Stomach (tissue), 9 donors: Measurements from ENCODE around the gene CD9. TPM values are rescaled to one million over a fixed set of nuclear protein-coding genes. Genes with fewer than 3 reads are reported as not detected.

Source experiments
- DNase-seq, 2 donors: peaks; one replicate each; pipeline versions ENCODE4 v3.0.0 to v3.0.0-alpha.2; 2013 to 2019
- H3K27ac ChIP-seq, 5 donors: fragments of 200-600 bp in 4 of 5; sonication (generic) in 4 of 5; one replicate each; pipeline ENCODE4 v1.5.1; 2013 to 2019; ENCODE audit warnings: mild to moderate bottlenecking in 1 of 5, moderate library complexity in 1 of 5
- H3K27me3 ChIP-seq, 3 donors: fragments of 200-600 bp; sonication (generic); one replicate each; pipeline ENCODE4 v1.5.1; 2017 to 2019; ENCODE audit warnings: mixed run types in 1 of 3
- H3K36me3 ChIP-seq, 4 donors: fragments of 200-600 bp; sonication (generic); 1 replicate in 3 of 4; 2 replicates in 1 of 4; pipeline ENCODE4 v1.5.1; 2016 to 2019
- H3K4me1 ChIP-seq, 4 donors: fragments of 200-600 bp; sonication (generic); one replicate each; pipeline ENCODE4 v1.5.1; 2016 to 2019
- H3K4me3 ChIP-seq, 4 donors: fragments of 200-600 bp; sonication (generic) in 3 of 4; one replicate each; pipeline ENCODE4 v1.5.1; 2016 to 2019; ENCODE audit warnings: mild to moderate bottlenecking in 1 of 4
- H3K9me3 ChIP-seq, 4 donors: fragments of 200-600 bp; sonication (generic); one replicate each; pipeline ENCODE4 v1.5.1; 2016 to 2019
- CTCF ChIP-seq, 7 experiments: fragments of 450-650 bp in 4 of 7; fragments of 200-600 bp in 3 of 7; sonication (generic) in 3 of 7; IDR thresholded peaks; one replicate each; pipeline ENCODE4 v1.5.1; 2016 to 2019; ENCODE audit warnings: antibody characterized with exemption in 7 of 7, control low read depth in 2 of 7, mild to moderate bottlenecking in 1 of 7
- EP300 ChIP-seq: sonication (generic); formaldehyde crosslinking; IDR thresholded peaks from one replicate; pipeline ENCODE4 v1.6.1; 2017; ENCODE audit warnings: antibody characterized with exemption
- POLR2A ChIP-seq, 4 donors: fragments of 450-650 bp; IDR thresholded peaks; one replicate each; pipeline ENCODE4 v1.6.1; 2016; ENCODE audit warnings: antibody characterized with exemption in 4 of 4, control low read depth in 2 of 4, mild to moderate bottlenecking in 1 of 4, moderate library complexity in 1 of 4
- POLR2AphosphoS5 ChIP-seq, 3 donors: sonication (generic); formaldehyde crosslinking; IDR thresholded peaks; one replicate each; pipeline ENCODE4 v1.6.1; 2016; ENCODE audit warnings: antibody characterized with exemption in 3 of 3
- WGBS, 5 donors: extraction: QIAGEN DNeasy Blood & Tissue Kit in 3 of 5; methylation state at CpG; one replicate each; pipeline versions ENCODE4 v1.1.5 to v1.1.7; 2013 to 2018; 5-methylcytosine and 5-hydroxymethylcytosine counted together
- intact Hi-C: fragments of 100-400 bp; cut with DNase I; formaldehyde crosslinking; loops from one replicate; pipeline ENCODE4 v1.15.1; 2023; ENCODE audit warnings: low total_unique reads
- polyA plus RNA-seq, 3 donors: library from polyadenylated mRNA; stranded (reverse); fragments of 200-250 nt; gene quantifications; one replicate each; pipeline ENCODE4 v1.2.3, GENCODE V29; 2013
- total RNA-seq, 5 donors: library from RNA; depleted of rRNA; stranded (reverse); fragments of >200 nt; gene quantifications; one replicate each; pipeline versions ENCODE4 v1.1.0 to v1.2.3, GENCODE V29; 2014 to 2016
- donor health status: healthy with polysubstance abuse.
- donor health status: Bipolar disorder and iron deficiency.
- donor health status: healthy.

The CD9 gene
- total and polyA plus RNA-seq, 8 donors, result 51.0 to 421 (median 139) TPM

- Histone ChIP-seq H3K9me3 (no peaks in the 10 kb centered on the region), H3K36me3 (no peaks in the 10 kb centered on the region), H3K4me3 (no peak overlapping the region), H3K4me1 (peaks cover 11 to 18% (median 15%) of the 10 kb centered on the region in 4 donors), H3K27ac (peak overlapping the region in 4 of 5 donors; percentile 9 to 51 (median 26)), H3K27me3 (no peaks in the 10 kb centered on the region)
- TF ChIP-seq CTCF (IDR thresholded peaks at IDR 0.05) (no peak), POLR2AphosphoS5 (IDR thresholded peaks at IDR 0.05) (no peak), EP300 (no peak), POLR2A (IDR thresholded peaks at IDR 0.05) (no peak)
- no peak for DNase-seq
- intact Hi-C loops, result no loop called here
- WGBS, 5 donors, result 90 to 96% (median 92%) methylated on average over 15 of the region's 15 CpGs
These were observed 28.1 kb upstream of the CD9 start for GRCh38 chr12:6172086-6172485.

- Histone ChIP-seq H3K27me3 (no peaks in the 10 kb centered on the region), H3K36me3 (no peaks in the 10 kb centered on the region), H3K9me3 (no peaks in the 10 kb centered on the region), H3K4me3 (no peak overlapping the region), H3K4me1 (peaks cover 3 to 10% (median 7%) of the 10 kb centered on the region in 4 donors), H3K27ac (peak overlapping the region in 3 of 5 donors; percentile 9 to 51 (median 35))
- no peak for TF ChIP-seq EP300
- no peak for TF ChIP-seq POLR2AphosphoS5 (IDR thresholded peaks at IDR 0.05)
- no peak for TF ChIP-seq CTCF (IDR thresholded peaks at IDR 0.05)
- TF ChIP-seq POLR2A (IDR thresholded peaks at IDR 0.05), result no peak
- no peak for DNase-seq
- WGBS, 5 donors, result 68 to 84% (median 77%) methylated on average over 4 of the region's 4 CpGs
- intact Hi-C loops, result no loop called here
These were observed 27.3 kb upstream of the CD9 start for GRCh38 chr12:6172862-6173261.

DNA sequence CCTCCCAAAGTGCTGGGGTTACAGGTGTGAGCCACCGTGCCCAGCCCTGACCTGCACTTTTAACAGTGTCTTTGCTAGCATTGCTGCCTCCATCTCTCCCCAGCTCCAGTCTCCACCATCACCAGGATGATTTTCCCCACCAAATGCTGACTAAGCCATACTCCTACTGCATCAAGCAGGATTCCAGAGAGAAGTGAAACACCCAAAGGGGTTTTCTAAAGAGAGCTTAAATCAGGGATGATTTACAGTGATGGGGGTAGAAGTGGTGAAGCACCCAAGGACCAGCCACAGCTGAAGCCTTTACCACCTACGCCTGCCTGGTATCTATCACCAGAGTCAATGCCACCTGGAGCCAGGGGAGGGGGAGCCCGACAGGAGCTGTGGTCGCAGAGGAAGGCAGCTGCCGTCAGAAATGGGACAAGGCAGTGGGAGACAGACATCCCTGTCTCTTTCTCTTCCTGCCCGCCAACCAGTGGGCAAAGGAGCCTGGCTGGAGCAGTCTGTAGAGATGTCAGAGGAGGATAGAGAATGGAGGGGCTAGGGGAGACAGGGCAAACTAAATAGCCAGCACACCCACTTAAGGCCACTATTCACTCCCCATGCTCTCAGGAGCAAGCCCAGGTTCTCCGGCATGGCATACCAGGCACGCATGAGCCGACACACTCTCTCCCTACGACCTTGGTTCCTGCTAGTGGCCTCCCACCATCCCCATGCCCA, 22.4 kb upstream of the CD9 start:
- Histone ChIP-seq H3K36me3 (no peaks in the 10 kb centered on the region), H3K9me3 (no peaks in the 10 kb centered on the region), H3K27ac (no peak overlapping the region), H3K4me1 (peaks cover 14 to 38% (median 30%) of the 10 kb centered on the region in 4 donors), H3K27me3 (no peaks in the 10 kb centered on the region), H3K4me3 (no peak overlapping the region)
- intact Hi-C loops, result no loop called here
- no peak for DNase-seq
- 89 to 94% (median 92%) methylated on average over 9 to 10 of the region's 10 CpGs for WGBS, 5 donors
- TF ChIP-seq POLR2AphosphoS5 (IDR thresholded peaks at IDR 0.05), result no peak
- no peak for TF ChIP-seq CTCF (IDR thresholded peaks at IDR 0.05)
- no peak for TF ChIP-seq EP300
- no peak for TF ChIP-seq POLR2A (IDR thresholded peaks at IDR 0.05)

GRCh38 chr12:6178981-6179761, 21.0 kb upstream of the CD9 start:
- intact Hi-C loops, result no loop called here

More at GRCh38 chr12:6178981-6179761, 21.0 kb upstream of the CD9 start:
- no peaks in the 10 kb centered on the region for H3K36me3 ChIP-seq
- DNase-seq, result peak in 1 of 2 donors; percentile 54
- no peaks in the 10 kb centered on the region for H3K9me3 ChIP-seq
- no peaks in the 10 kb centered on the region for H3K27me3 ChIP-seq
- WGBS, 5 donors, result 67 to 73% (median 70%) methylated on average over 10 of the region's 10 CpGs
- peaks cover 21 to 52% (median 41%) of the 10 kb centered on the region in 4 donors for H3K4me1 ChIP-seq
- H3K27ac ChIP-seq, result peak overlapping the region in 4 of 5 donors; percentile 66 to 81 (median 76)
- TF ChIP-seq EP300 (no peak), POLR2A (IDR thresholded peaks at IDR 0.05) (no peak), CTCF (IDR thresholded peaks at IDR 0.05) (no peak), POLR2AphosphoS5 (IDR thresholded peaks at IDR 0.05) (no peak)
- no peak overlapping the region for H3K4me3 ChIP-seq
